Kidney glomerular epithelial cell (primary cell): ENCODE measurements around the gene LINGO4.

Experiments used
- DNase-seq: peaks from one replicate; lab custom pipeline; 2025; lab: John Stamatoyannopoulos, UW

Gene LINGO4

GRCh38 chr1:151834239-151834638, 29.0 kb upstream of the LINGO4 start:
- DNase-seq, result no peak

GRCh38 chr1:151833172-151833900, 28.1 kb upstream of the LINGO4 start:
- DNase-seq, result no peak

- peak; percentile 39 for DNase-seq
Observed at GRCh38 chr1:151832318-151832980, 27.2 kb upstream of the LINGO4 start.

- DNase-seq, result no peak
Observed at GRCh38 chr1:151831605-151832004, 26.4 kb upstream of the LINGO4 start, which contains the start of gene RORC. Gene RORC (minus strand): TSS chr1:151831802. CDS start chr1:151831764, 38 bp downstream.

- DNase-seq, result no peak
Observed at GRCh38 chr1:151831256-151831591, 26.0 kb upstream of the LINGO4 start.

GRCh38 chr1:151830055-151830454, 24.8 kb upstream of the LINGO4 start:
- DNase-seq, result no peak

GRCh38 chr1:151829352-151830046, 24.3 kb upstream of the LINGO4 start:
- no peak for DNase-seq

- DNase-seq, result no peak
Observed at GRCh38 chr1:151828921-151829320, 23.7 kb upstream of the LINGO4 start.

GRCh38 chr1:151827853-151828252, 22.6 kb upstream of the LINGO4 start:
- no peak for DNase-seq

- no peak for DNase-seq
Observed at GRCh38 chr1:151825751-151826660, 20.8 kb upstream of the LINGO4 start.

- no peak for DNase-seq
Observed at GRCh38 chr1:151825204-151825603, 20.0 kb upstream of the LINGO4 start.

GRCh38 chr1:151823175-151823574, 18.0 kb upstream of the LINGO4 start:
- no peak for DNase-seq

- peak; percentile 5 for DNase-seq
Observed at GRCh38 chr1:151822404-151822803, 17.2 kb upstream of the LINGO4 start.

GRCh38 chr1:151820940-151821339, 15.7 kb upstream of the LINGO4 start:
- DNase-seq, result no peak

- DNase-seq, result no peak
Observed at GRCh38 chr1:151819976-151820623, 14.9 kb upstream of the LINGO4 start.

- DNase-seq, result no peak
Observed at GRCh38 chr1:151819227-151819835, 14.1 kb upstream of the LINGO4 start.

GRCh38 chr1:151817353-151817730, 12.1 kb upstream of the LINGO4 start:
- no peak for DNase-seq

GRCh38 chr1:151816548-151817352, 11.5 kb upstream of the LINGO4 start:
- no peak for DNase-seq

- no peak for DNase-seq
Observed at GRCh38 chr1:151815716-151816327, 10.6 kb upstream of the LINGO4 start.
